ENCODE data around the gene CSKMT.

Gene CSKMT

DNA sequence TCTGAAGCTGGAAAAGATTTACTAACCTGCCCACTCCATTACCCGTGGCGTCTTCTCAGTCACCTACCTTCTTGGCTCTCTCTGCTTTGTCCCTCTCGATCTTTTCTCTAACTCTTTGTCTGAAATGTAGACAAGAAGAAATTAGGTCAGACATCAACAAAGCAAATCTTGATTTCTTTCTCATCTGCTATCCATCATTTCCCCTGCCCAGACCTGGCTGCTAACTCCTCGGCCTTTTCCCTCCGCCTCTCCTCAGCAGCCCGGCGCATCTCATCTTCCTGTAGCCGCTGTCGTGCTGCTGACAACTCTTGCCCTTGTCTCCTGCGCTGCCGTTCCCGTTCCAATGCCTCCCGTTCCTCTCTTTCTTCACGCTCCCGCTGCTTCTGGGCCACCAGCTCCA, 12.6 kb downstream of the CSKMT start:
- peaks cover 55% of the 10 kb centered on the region for H3K79me2 ChIP-seq (ENCODE audit: insufficient read depth, low read length)
- ATAC-seq (ENCODE audit: insufficient read depth, low read depth): no peak
- peaks cover 6% of the 10 kb centered on the region; the same call in 1 of the 2 replicates for H4K20me1 ChIP-seq (ENCODE audit: insufficient read depth, low read length)
- DNase-seq: no peak
- H3K36me3 ChIP-seq (ENCODE audit: insufficient read depth, low read length): peaks cover 41% of the 10 kb centered on the region
- TF ChIP-seq EZH2 (IDR thresholded peaks at IDR 0.05; ENCODE audit: borderline replicate concordance, low read depth, low read length, severe bottlenecking): no peak
- TF ChIP-seq, protein P1, sequence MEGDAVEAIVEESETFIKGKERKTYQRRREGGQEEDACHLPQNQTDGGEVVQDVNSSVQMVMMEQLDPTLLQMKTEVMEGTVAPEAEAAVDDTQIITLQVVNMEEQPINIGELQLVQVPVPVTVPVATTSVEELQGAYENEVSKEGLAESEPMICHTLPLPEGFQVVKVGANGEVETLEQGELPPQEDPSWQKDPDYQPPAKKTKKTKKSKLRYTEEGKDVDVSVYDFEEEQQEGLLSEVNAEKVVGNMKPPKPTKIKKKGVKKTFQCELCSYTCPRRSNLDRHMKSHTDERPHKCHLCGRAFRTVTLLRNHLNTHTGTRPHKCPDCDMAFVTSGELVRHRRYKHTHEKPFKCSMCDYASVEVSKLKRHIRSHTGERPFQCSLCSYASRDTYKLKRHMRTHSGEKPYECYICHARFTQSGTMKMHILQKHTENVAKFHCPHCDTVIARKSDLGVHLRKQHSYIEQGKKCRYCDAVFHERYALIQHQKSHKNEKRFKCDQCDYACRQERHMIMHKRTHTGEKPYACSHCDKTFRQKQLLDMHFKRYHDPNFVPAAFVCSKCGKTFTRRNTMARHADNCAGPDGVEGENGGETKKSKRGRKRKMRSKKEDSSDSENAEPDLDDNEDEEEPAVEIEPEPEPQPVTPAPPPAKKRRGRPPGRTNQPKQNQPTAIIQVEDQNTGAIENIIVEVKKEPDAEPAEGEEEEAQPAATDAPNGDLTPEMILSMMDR (IDR thresholded peaks at IDR 0.05; ENCODE audit: borderline replicate concordance, extremely low read depth, low read length, poor library complexity, severe bottlenecking): no peak
- H2AFZ ChIP-seq (ENCODE audit: low read depth, low read length): no peak overlapping the region
- H3K4me3 ChIP-seq (ENCODE audit: low read depth in 1 of 2, low read length in 2 of 2): peak overlapping the region; percentile 99 to 100; a peak in 3 of 4 replicates
- peaks cover 43% of the 10 kb centered on the region for H3K4me1 ChIP-seq (ENCODE audit: insufficient read depth, low read length)
- H3K27me3 ChIP-seq (ENCODE audit: insufficient read depth, low read length, poor library complexity): no peaks in the 10 kb centered on the region
- no peak overlapping the region for H3K27ac ChIP-seq (ENCODE audit: low read length)
- peak overlapping the region; percentile 98 for H3K4me2 ChIP-seq (ENCODE audit: insufficient read depth, low read length)
- peak overlapping the region; percentile 94 for H3K9ac ChIP-seq (ENCODE audit: low read depth, low read length)
- H3K9me3 ChIP-seq (ENCODE audit: insufficient read depth, low read length, severe bottlenecking): no peaks in the 10 kb centered on the region

DNA sequence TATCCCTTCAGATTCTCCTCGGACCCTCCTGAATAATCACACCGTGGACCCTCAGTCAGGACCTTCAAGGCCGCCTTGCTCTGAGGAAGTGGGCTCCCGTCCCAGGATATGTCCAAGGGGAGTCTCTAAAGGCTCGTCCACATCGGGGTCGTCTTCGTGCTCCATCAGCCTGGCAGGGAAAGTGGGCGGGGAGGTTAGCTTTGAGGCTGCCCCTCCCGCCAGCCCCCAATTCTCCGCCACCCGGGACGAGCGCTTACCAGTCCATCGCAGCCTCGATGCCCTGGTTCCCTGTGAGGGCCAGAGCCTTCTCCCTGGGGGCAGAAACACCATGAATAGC, 13.3 kb downstream of the CSKMT start:
- ATAC-seq (ENCODE audit: insufficient read depth, low read depth) (no peak), DNase-seq (no peak)
- Histone ChIP-seq H3K9ac (ENCODE audit: low read depth, low read length) (peak overlapping the region; percentile 94), H3K27me3 (ENCODE audit: insufficient read depth, low read length, poor library complexity) (no peaks in the 10 kb centered on the region), H3K9me3 (ENCODE audit: insufficient read depth, low read length, severe bottlenecking) (no peaks in the 10 kb centered on the region), H4K20me1 (ENCODE audit: insufficient read depth, low read length) (peaks cover 6% of the 10 kb centered on the region; the same call in 1 of the 2 replicates), H3K4me1 (ENCODE audit: insufficient read depth, low read length) (peaks cover 37% of the 10 kb centered on the region), H3K79me2 (ENCODE audit: insufficient read depth, low read length) (peaks cover 48% of the 10 kb centered on the region), H3K4me2 (ENCODE audit: insufficient read depth, low read length) (peak overlapping the region; percentile 98), H2AFZ (ENCODE audit: low read depth, low read length) (peak overlapping the region; percentile 100), H3K27ac (ENCODE audit: low read length) (peak overlapping the region; percentile 98), H3K4me3 (ENCODE audit: low read depth in 1 of 2, low read length in 2 of 2) (peak overlapping the region; percentile 99 to 100), H3K36me3 (ENCODE audit: insufficient read depth, low read length) (peaks cover 34% of the 10 kb centered on the region)
- TF ChIP-seq, protein P1 (IDR thresholded peaks at IDR 0.05; ENCODE audit: borderline replicate concordance, extremely low read depth, low read length, poor library complexity, severe bottlenecking): no peak
- TF ChIP-seq EZH2 (IDR thresholded peaks at IDR 0.05; ENCODE audit: borderline replicate concordance, low read depth, low read length, severe bottlenecking): no peak

DNA sequence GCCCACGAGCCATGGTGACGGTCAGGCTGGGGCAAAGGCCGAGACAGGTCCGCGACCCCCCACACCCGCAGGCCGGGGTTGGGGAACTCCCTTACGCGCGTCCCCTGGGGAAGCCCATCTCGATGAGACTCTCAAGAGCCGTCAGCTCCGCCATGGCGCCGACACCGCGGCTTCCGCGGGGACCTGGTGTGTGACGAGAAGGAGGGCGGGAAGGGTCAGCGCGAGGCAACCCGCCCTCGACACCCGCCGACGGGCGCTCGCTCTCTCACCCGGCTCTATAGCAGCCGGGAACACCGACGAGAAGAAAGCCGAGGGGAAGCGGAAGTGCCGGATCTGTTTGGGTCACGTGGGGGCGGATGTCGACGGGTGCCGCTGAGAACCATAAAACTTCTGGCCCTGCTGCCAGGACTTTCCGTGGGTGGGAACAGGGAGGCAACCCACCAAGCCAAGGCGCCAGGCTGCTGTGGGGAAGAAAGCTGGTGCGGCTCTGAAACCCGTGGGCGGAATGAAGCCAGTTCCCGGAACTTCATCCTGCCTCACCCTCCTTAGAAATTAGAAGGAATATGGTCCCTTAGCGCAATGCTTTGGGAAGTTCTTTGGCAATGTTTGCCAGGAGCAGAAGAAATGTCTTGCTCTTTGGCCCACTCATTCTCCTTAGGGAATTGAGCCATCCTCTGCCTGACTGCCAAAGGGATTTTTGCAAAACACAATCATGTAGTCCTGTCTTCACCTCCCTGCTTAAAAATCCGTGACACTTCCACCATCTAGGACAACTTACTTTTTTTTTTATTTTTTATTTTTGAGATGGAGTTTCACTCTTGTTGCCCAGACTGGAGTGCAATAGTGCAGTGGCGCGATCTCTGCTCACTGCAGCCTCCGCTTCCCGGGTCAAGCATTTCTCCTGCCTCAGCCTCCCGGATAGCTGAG, 13.9 kb downstream of the CSKMT start, which contains the start of gene UBXN1:
Gene UBXN1 (minus strand): TSS at position 304 of the 927 bp plus-strand sequence. CDS start 150 bp downstream, at position 154.
- Histone ChIP-seq H3K4me3 (ENCODE audit: low read depth in 1 of 2, low read length in 2 of 2) (peak within 1 kb of the TSS; percentile 99 to 100), H3K4me1 (ENCODE audit: insufficient read depth, low read length) (peaks cover 31% of the 10 kb centered on the region), H3K27me3 (ENCODE audit: insufficient read depth, low read length, poor library complexity) (no peaks in the 10 kb centered on the region), H3K9ac (ENCODE audit: low read depth, low read length) (peak within 1 kb of the TSS; percentile 94), H3K27ac (ENCODE audit: low read length) (peak within 1 kb of the TSS; percentile 98), H3K9me3 (ENCODE audit: insufficient read depth, low read length, severe bottlenecking) (no peaks in the 10 kb centered on the region), H2AFZ (ENCODE audit: low read depth, low read length) (peak within 1 kb of the TSS; percentile 100), H3K79me2 (ENCODE audit: insufficient read depth, low read length) (peaks cover 42% of the 10 kb centered on the region), H3K4me2 (ENCODE audit: insufficient read depth, low read length) (peak within 1 kb of the TSS; percentile 98), H3K36me3 (ENCODE audit: insufficient read depth, low read length) (peaks cover 29% of the 10 kb centered on the region), H4K20me1 (ENCODE audit: insufficient read depth, low read length) (peaks cover 6% of the 10 kb centered on the region; the same call in 1 of the 2 replicates)
- ATAC-seq (ENCODE audit: insufficient read depth, low read depth) (peak; percentile 89), DNase-seq (peak; percentile 90)
- TF ChIP-seq, protein P1 (IDR thresholded peaks at IDR 0.05; ENCODE audit: borderline replicate concordance, extremely low read depth, low read length, poor library complexity, severe bottlenecking): no peak
- no peak for TF ChIP-seq EZH2 (IDR thresholded peaks at IDR 0.05; ENCODE audit: borderline replicate concordance, low read depth, low read length, severe bottlenecking)
